ENCODE measurements around the gene CACNA1D.

DNA sequence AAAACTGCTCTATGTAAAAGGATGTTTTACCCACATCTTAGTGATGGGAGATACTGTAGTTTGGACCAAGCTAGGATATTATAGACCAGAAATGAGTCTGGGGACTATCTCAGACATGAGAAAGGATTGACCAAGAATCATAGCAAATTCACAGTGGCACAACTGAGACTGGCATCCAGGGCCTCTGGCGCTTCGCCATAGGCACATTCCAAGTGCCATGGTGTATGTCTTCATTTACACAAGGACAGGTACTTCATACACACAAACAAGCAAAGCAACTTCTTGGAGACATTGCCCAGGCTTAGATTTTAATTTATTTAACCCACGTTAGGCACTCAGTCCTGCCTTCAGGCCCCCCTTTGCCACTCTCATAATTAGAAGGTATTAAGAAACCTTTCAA lies 28.9 kb downstream of the CACNA1D start:
- TF ChIP-seq CTCF (IDR thresholded peaks at IDR 0.05; ENCODE audit: insufficient read depth, low read length, poor library complexity, severe bottlenecking) (no peak), EZH2phosphoT487 (conservative IDR thresholded peaks at IDR 0.05; ENCODE audit: low read length) (no peak)

All from SU-DHL-6 (cell line).